ENCODE measurements around the gene IL17RD. TPM values are rescaled to one million over a fixed set of nuclear protein-coding genes. Genes with fewer than 3 reads are reported as not detected.
"Not testable (repeated sequence)": the region's sequence is repeated elsewhere in the genome, so short reads cannot be mapped to it uniquely, and the experiment has no call there.

Gene IL17RD
- total RNA-seq, 1 experiment from 2014 or later = 1.3 TPM

DNA sequence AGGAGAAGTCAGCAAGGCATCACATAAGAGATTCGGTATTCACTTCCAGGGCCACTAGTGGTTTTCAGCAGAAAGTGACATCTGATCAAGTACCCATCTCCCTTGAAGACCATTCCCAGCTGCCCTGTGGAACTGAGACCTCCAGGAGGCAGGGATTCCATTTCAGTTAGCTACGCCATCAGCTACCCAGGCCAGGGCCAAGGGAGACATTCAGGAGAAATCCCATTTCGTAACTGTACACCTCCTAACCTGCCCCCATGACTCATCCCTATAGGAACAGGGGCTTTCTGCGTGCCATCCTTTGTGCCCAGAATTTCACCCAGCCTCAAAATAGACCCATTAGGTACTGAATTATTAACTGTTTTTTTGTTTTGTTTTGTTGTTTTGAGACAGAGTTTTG lies 79.9 kb downstream of the IL17RD start:
- TF ChIP-seq, protein P1, sequence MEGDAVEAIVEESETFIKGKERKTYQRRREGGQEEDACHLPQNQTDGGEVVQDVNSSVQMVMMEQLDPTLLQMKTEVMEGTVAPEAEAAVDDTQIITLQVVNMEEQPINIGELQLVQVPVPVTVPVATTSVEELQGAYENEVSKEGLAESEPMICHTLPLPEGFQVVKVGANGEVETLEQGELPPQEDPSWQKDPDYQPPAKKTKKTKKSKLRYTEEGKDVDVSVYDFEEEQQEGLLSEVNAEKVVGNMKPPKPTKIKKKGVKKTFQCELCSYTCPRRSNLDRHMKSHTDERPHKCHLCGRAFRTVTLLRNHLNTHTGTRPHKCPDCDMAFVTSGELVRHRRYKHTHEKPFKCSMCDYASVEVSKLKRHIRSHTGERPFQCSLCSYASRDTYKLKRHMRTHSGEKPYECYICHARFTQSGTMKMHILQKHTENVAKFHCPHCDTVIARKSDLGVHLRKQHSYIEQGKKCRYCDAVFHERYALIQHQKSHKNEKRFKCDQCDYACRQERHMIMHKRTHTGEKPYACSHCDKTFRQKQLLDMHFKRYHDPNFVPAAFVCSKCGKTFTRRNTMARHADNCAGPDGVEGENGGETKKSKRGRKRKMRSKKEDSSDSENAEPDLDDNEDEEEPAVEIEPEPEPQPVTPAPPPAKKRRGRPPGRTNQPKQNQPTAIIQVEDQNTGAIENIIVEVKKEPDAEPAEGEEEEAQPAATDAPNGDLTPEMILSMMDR (conservative IDR thresholded peaks at IDR 0.05; ENCODE audit: low read depth, low read length) = no peak
- TF ChIP-seq EZH2 (IDR thresholded peaks at IDR 0.05; ENCODE audit: borderline replicate concordance, low read depth, low read length, poor library complexity, severe bottlenecking) = no peak
- Histone ChIP-seq H3K27ac (ENCODE audit: low read depth, low read length, poor library complexity, severe bottlenecking) (no peak overlapping the region), H3K4me3 (ENCODE audit: low read depth, low read length, poor library complexity, severe bottlenecking) (no peak overlapping the region), H3K27me3 (replicated peaks; ENCODE audit: insufficient read depth, low read depth, low read length, poor library complexity) (no peaks in the 10 kb centered on the region), H3K9me3 (ENCODE audit: low read depth, low read length, poor library complexity, severe bottlenecking) (no peaks in the 10 kb centered on the region), H3K4me1 (ENCODE audit: insufficient read depth, low read length, poor library complexity, severe bottlenecking) (no peaks in the 10 kb centered on the region), H3K36me3 (ENCODE audit: insufficient read depth, low read length, poor library complexity, severe bottlenecking) (no peaks in the 10 kb centered on the region)
- DNase-seq (ENCODE audit: low spot score) = no peak
- intact Hi-C loops (cut with micrococcal nuclease; ENCODE audit: unreplicated experiment) = no loop called here
- ChIA-PET POLR2A (ENCODE audit: low non-redundant PET) (no interaction called here), CTCF (no interaction called here)
- no TSS peak for BruUV-seq (replicated peaks)

GRCh38 chr3:57083266-57083995 lies 81.7 kb downstream of the IL17RD start:
- H3K4me3 ChIP-seq (ENCODE audit: low read depth, low read length, poor library complexity, severe bottlenecking); H3K4me1 ChIP-seq (ENCODE audit: insufficient read depth, low read length, poor library complexity, severe bottlenecking); intact Hi-C loops (cut with micrococcal nuclease; ENCODE audit: unreplicated experiment); H3K9me3 ChIP-seq (ENCODE audit: low read depth, low read length, poor library complexity, severe bottlenecking); H3K27me3 ChIP-seq (replicated peaks; ENCODE audit: insufficient read depth, low read depth, low read length, poor library complexity); BruUV-seq (replicated peaks); CTCF ChIA-PET; POLR2A ChIA-PET (ENCODE audit: low non-redundant PET); H3K27ac ChIP-seq (ENCODE audit: low read depth, low read length, poor library complexity, severe bottlenecking); DNase-seq (ENCODE audit: low spot score); H3K36me3 ChIP-seq (ENCODE audit: insufficient read depth, low read length, poor library complexity, severe bottlenecking): not testable (repeated sequence)

DNA sequence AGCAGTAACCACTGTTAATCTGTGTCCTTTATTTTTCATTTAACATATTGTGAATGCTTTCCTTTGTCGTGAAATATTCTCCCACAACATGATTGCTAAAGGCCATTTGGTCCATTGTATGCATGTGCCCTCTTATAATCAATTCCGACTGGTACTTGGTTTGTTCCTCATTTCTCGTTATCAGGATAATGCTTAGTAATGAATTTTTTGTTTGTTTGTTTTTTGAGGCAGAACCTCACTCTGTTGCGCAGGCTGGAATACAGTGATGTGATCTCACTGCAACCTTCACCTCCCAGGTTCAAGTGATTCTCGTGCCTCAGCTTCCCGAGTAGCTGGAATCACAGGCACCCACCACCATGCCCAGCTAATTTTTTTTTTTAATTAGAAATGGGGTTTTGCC lies 82.7 kb downstream of the IL17RD start:
- BruUV-seq (replicated peaks) = no TSS peak
- POLR2A ChIA-PET (ENCODE audit: low non-redundant PET) = no interaction called here

More for the DNA sequence above, 82.7 kb downstream of the IL17RD start:
- CTCF ChIA-PET = no interaction called here
- Histone ChIP-seq H3K9me3 (ENCODE audit: low read depth, low read length, poor library complexity, severe bottlenecking) (no peaks in the 10 kb centered on the region), H3K27ac (ENCODE audit: low read depth, low read length, poor library complexity, severe bottlenecking) (no peak overlapping the region), H3K27me3 (replicated peaks; ENCODE audit: insufficient read depth, low read depth, low read length, poor library complexity) (peaks cover 7% of the 10 kb centered on the region), H3K4me1 (ENCODE audit: insufficient read depth, low read length, poor library complexity, severe bottlenecking) (no peaks in the 10 kb centered on the region), H3K4me3 (ENCODE audit: low read depth, low read length, poor library complexity, severe bottlenecking) (no peak overlapping the region), H3K36me3 (ENCODE audit: insufficient read depth, low read length, poor library complexity, severe bottlenecking) (no peaks in the 10 kb centered on the region)
- no peak for TF ChIP-seq EZH2 (IDR thresholded peaks at IDR 0.05; ENCODE audit: borderline replicate concordance, low read depth, low read length, poor library complexity, severe bottlenecking)
- TF ChIP-seq, protein P1 (conservative IDR thresholded peaks at IDR 0.05; ENCODE audit: low read depth, low read length) = no peak
- intact Hi-C loops (cut with micrococcal nuclease; ENCODE audit: unreplicated experiment) = no loop called here
- no peak for DNase-seq (ENCODE audit: low spot score)
